Measurements from ENCODE around the gene CEMP1. TPM values are rescaled to one million over a fixed set of nuclear protein-coding genes. Genes with fewer than 3 reads are reported as not detected.
A peak's percentile ranks its signal among the peaks of the same experiment; 100 is the strongest.

CEMP1 gene
- total RNA-seq, 3 donors from 2014 or later, result 0.89 to 1.2 TPM; not detected in 1

DNA sequence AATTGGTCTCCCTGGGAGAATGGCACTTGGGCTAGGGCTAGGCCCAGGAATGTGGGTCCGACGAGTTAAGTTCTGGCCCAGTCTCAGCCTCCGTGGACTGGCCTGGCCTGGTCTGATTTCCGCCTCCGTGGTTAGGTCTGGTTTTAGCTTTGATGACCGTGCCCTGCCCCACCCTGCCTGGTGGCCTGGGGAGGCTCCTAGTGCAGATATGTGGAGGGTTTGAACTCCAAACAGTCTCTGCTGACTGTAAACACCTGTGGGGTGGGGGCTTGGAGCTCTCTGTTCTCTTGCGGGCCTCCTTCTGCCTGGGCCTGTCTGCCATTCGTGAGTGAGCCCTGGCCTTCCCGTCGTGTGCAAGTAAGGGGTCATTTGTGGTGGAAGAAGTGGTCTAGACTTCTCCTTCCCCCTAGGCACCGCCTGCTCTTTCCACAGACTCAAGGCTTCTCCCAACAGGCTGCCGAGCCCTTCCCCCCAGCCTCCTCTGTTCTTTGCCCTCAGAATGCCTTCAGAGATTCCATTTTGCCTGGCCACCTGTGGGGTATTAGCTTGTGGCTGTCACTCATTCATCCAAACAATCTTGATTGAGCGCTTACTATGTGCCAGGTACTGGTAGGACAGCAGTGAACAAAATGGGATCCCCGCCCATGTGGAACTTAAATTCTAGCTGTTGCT lies 15.9 kb downstream of the CEMP1 start:
- DNase-seq (peak in 2 of 3 donors; percentile 70 to 71), ATAC-seq (peak; percentile 24)
- peaks cover 51% of the 10 kb centered on the region for H3K4me1 ChIP-seq (ENCODE audit: low read depth)
- H3K4me3 ChIP-seq, result peak overlapping the region; percentile 98
- no peak for TF ChIP-seq CTCF (IDR thresholded peaks at IDR 0.05)
- H3K36me3 ChIP-seq (ENCODE audit: low read depth), result no peaks in the 10 kb centered on the region
- intact Hi-C loops (cut with DNase I, micrococcal nuclease), result no loop called here
- no peaks in the 10 kb centered on the region for H3K9me3 ChIP-seq

- Histone ChIP-seq H3K36me3 (ENCODE audit: low read depth) (no peaks in the 10 kb centered on the region), H3K9me3 (no peaks in the 10 kb centered on the region), H3K4me1 (ENCODE audit: low read depth) (peaks cover 48% of the 10 kb centered on the region), H3K4me3 (peak overlapping the region; percentile 98)
- intact Hi-C loops (cut with DNase I, micrococcal nuclease), result no loop called here
- DNase-seq (peak in 2 of 3 donors; percentile 71 to 78), ATAC-seq (peak; percentile 5)
- no peak for TF ChIP-seq CTCF (IDR thresholded peaks at IDR 0.05)
Measured at GRCh38 chr16:2514333-2515179, 16.7 kb downstream of the CEMP1 start.

GRCh38 chr16:2513405-2514332 lies 17.5 kb downstream of the CEMP1 start, which contains the start of gene ATP6V0C:
Gene ATP6V0C, plus strand, starts transcription at chr16:2513952. Its CDS starts 152 bp downstream, at chr16:2514104.
- Histone ChIP-seq H3K4me1 (ENCODE audit: low read depth) (peaks cover 39% of the 10 kb centered on the region), H3K9me3 (no peaks in the 10 kb centered on the region), H3K36me3 (ENCODE audit: low read depth) (no peaks in the 10 kb centered on the region), H3K4me3 (peak within 1 kb of the TSS; percentile 98)
- ATAC-seq (peak; percentile 89), DNase-seq (peak; percentile 95 to 97 (median 96))
- TF ChIP-seq CTCF (IDR thresholded peaks at IDR 0.05), result no peak
- intact Hi-C loops (cut with DNase I, micrococcal nuclease), result no loop called here

GRCh38 chr16:2512735-2513404 lies 18.3 kb downstream of the CEMP1 start:
- no peaks in the 10 kb centered on the region for H3K36me3 ChIP-seq (ENCODE audit: low read depth)
- intact Hi-C loops (cut with DNase I, micrococcal nuclease), result no loop called here
- TF ChIP-seq CTCF (IDR thresholded peaks at IDR 0.05), result no peak
- no peak for ATAC-seq
- DNase-seq, result peak in 2 of 3 donors; percentile 54 to 73
- no peaks in the 10 kb centered on the region for H3K9me3 ChIP-seq
- H3K4me3 ChIP-seq, result no peak overlapping the region
- H3K4me1 ChIP-seq (ENCODE audit: low read depth), result peaks cover 32% of the 10 kb centered on the region

Data from mucosa of descending colon (tissue), 3 donors.